COLO668 (cell line): ENCODE measurements around the gene XAF1.
"Not testable (repeated sequence)": the region's sequence is repeated elsewhere in the genome, so short reads cannot be mapped to it uniquely, and the experiment has no call there.

ENCODE experiments used
- DNase-seq: peaks from one replicate; lab custom pipeline; 2025; ENCODE audit not compliant: unreplicated experiment; lab: John Stamatoyannopoulos, UW

XAF1 gene

GRCh38 chr17:6755731-6756184 lies at the start of gene XAF1:
TSS of gene XAF1 (plus strand) at chr17:6756046. CDS start at chr17:6756079, 33 bp downstream.
- no peak for DNase-seq

GRCh38 chr17:6706499-6706898 lies 49.3 kb upstream of the XAF1 start:
- DNase-seq = no peak

GRCh38 chr17:6706996-6707395 lies 48.9 kb upstream of the XAF1 start:
- no peak for DNase-seq

GRCh38 chr17:6708357-6708961 lies 47.4 kb upstream of the XAF1 start:
- DNase-seq = no peak

GRCh38 chr17:6710317-6710716 lies 45.5 kb upstream of the XAF1 start:
- DNase-seq = no peak

- no peak for DNase-seq
These were observed 44.7 kb upstream of the XAF1 start for GRCh38 chr17:6711081-6711674.

GRCh38 chr17:6711681-6712057 lies 44.2 kb upstream of the XAF1 start:
- no peak for DNase-seq

GRCh38 chr17:6712058-6712853 lies 43.6 kb upstream of the XAF1 start:
- DNase-seq = no peak

GRCh38 chr17:6712854-6713129 lies 43.1 kb upstream of the XAF1 start:
- DNase-seq = no peak

- DNase-seq = no peak
These were observed 42.5 kb upstream of the XAF1 start, which contains the start of gene SLC13A5 for GRCh38 chr17:6713130-6713917. TSS of gene SLC13A5 (minus strand) at chr17:6713369. CDS start at chr17:6713333, 36 bp downstream.

GRCh38 chr17:6713918-6714271 lies 42.0 kb upstream of the XAF1 start:
- DNase-seq = no peak

GRCh38 chr17:6714315-6714874 lies 41.5 kb upstream of the XAF1 start:
- no peak for DNase-seq

GRCh38 chr17:6716736-6717135 lies 39.1 kb upstream of the XAF1 start:
- no peak for DNase-seq

GRCh38 chr17:6721744-6722143 lies 34.1 kb upstream of the XAF1 start:
- no peak for DNase-seq

GRCh38 chr17:6724009-6724408 lies 31.8 kb upstream of the XAF1 start:
- no peak for DNase-seq

- no peak for DNase-seq
These were observed 26.3 kb upstream of the XAF1 start for GRCh38 chr17:6729531-6729930.

- not testable (repeated sequence) for DNase-seq
These were observed 9.2 kb upstream of the XAF1 start for GRCh38 chr17:6746665-6747064.

GRCh38 chr17:6748617-6749016 lies 7.2 kb upstream of the XAF1 start:
- no peak for DNase-seq

- DNase-seq = no peak
These were observed 6.3 kb upstream of the XAF1 start for GRCh38 chr17:6749519-6749918.

GRCh38 chr17:6752068-6752909 lies 3.6 kb upstream of the XAF1 start:
- DNase-seq = no peak
